ENCODE measurements around the gene PLXNA1. TPM values are rescaled to one million over a fixed set of nuclear protein-coding genes. Genes with fewer than 3 reads are reported as not detected.
A peak's percentile ranks its signal among the peaks of the same experiment; 100 is the strongest.

The PLXNA1 gene
- total and polyA plus RNA-seq, 9 of the 15 experiments (the other 6 are each of a cell fraction or from before 2014, with no cell fraction given): 0.23 to 59.9 (median 16.8) TPM

DNA sequence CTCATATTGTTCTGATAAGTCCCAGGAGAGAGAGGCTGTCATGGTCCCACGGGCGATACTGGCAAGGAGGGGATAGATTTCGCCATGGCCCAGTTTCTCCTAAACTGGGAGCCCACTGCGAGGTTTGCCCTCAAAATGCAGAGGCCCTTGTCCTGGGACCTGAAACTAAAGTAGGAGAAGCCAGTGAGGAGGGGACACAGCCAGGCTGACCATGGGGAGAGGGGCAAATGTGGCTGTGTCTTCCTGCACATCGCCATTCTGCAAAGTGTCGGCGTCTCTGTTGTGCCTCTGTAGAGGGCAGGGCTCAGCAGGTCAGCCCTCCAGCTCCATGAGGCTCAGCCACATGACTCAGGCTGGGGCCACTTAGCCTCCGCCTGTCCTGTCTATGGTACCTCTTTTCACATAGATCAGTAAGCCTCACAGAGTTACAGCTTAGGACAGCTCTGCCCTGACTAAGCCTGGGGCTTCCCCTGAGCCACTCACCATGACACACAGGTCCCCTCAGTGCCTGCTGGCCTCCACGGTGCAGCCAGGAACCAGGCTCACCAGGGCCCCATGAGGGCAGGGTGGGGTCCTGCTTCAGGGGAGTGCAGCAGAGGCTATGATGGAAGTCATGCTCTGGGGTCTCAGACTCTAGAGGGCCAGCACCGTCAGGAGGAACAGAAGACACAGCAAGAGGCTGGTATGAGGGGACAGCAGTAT is 28.6 kb upstream of the PLXNA1 start:
- ATAC-seq (no peak; the same call in 2 of the 3 replicates), FAIRE-seq (no peak), DNase-seq (ENCODE audit: extremely low read depth in 1 of 4, low spot score in 3 of 4) (no peak)
- no peaks in the 10 kb centered on the region for H3K36me3 ChIP-seq (ENCODE audit: control insufficient read depth, insufficient read depth, low read length)
- H3K27me3 ChIP-seq (ENCODE audit: control insufficient read depth in 2 of 2, insufficient read depth in 2 of 2, low read length in 2 of 2): no peaks in the 10 kb centered on the region
- no peak overlapping the region for H3K4me2 ChIP-seq (ENCODE audit: insufficient read depth, low read length)
- in situ Hi-C loops (cut with MboI) (no loop called here), intact Hi-C loops (cut with micrococcal nuclease) (no loop called here)
- no peaks in the 10 kb centered on the region for H4K20me1 ChIP-seq (replicated peaks; ENCODE audit: control insufficient read depth, insufficient read depth, low read length)
- no peaks in the 10 kb centered on the region for H3K79me2 ChIP-seq (ENCODE audit: control insufficient read depth, insufficient read depth, low read length)
- BruUV-seq (replicated peaks): no TSS peak
- ChIA-PET CTCF (ENCODE audit: low intra/inter-chr PET ratio) (no interaction called here), POLR2A (no interaction called here)
- no peaks in the 10 kb centered on the region for H3K9me3 ChIP-seq (replicated peaks; ENCODE audit: control insufficient read depth, insufficient read depth, low read depth, low read length)
- H3K4me1 ChIP-seq (replicated peaks in 1 of 2; ENCODE audit: control insufficient read depth in 2 of 2, insufficient read depth in 2 of 2, low read length in 2 of 2): peaks cover 0 to 9% of the 10 kb centered on the region in 2 experiments; a peak in 2 of 5 replicates
- no peak overlapping the region for H3K27ac ChIP-seq (ENCODE audit: extremely low read depth, low read depth, low read length)
- no peak overlapping the region for H3K4me3 ChIP-seq
- H2AFZ ChIP-seq (ENCODE audit: low read depth, low read length): no peak overlapping the region
- H3K9ac ChIP-seq (ENCODE audit: insufficient read depth in 1 of 2, low read depth in 2 of 2, low read length in 2 of 2): peak overlapping the region in 1 of 2 experiments; percentile 64; a peak in 1 of 4 replicates
- TF ChIP-seq, protein P1, sequence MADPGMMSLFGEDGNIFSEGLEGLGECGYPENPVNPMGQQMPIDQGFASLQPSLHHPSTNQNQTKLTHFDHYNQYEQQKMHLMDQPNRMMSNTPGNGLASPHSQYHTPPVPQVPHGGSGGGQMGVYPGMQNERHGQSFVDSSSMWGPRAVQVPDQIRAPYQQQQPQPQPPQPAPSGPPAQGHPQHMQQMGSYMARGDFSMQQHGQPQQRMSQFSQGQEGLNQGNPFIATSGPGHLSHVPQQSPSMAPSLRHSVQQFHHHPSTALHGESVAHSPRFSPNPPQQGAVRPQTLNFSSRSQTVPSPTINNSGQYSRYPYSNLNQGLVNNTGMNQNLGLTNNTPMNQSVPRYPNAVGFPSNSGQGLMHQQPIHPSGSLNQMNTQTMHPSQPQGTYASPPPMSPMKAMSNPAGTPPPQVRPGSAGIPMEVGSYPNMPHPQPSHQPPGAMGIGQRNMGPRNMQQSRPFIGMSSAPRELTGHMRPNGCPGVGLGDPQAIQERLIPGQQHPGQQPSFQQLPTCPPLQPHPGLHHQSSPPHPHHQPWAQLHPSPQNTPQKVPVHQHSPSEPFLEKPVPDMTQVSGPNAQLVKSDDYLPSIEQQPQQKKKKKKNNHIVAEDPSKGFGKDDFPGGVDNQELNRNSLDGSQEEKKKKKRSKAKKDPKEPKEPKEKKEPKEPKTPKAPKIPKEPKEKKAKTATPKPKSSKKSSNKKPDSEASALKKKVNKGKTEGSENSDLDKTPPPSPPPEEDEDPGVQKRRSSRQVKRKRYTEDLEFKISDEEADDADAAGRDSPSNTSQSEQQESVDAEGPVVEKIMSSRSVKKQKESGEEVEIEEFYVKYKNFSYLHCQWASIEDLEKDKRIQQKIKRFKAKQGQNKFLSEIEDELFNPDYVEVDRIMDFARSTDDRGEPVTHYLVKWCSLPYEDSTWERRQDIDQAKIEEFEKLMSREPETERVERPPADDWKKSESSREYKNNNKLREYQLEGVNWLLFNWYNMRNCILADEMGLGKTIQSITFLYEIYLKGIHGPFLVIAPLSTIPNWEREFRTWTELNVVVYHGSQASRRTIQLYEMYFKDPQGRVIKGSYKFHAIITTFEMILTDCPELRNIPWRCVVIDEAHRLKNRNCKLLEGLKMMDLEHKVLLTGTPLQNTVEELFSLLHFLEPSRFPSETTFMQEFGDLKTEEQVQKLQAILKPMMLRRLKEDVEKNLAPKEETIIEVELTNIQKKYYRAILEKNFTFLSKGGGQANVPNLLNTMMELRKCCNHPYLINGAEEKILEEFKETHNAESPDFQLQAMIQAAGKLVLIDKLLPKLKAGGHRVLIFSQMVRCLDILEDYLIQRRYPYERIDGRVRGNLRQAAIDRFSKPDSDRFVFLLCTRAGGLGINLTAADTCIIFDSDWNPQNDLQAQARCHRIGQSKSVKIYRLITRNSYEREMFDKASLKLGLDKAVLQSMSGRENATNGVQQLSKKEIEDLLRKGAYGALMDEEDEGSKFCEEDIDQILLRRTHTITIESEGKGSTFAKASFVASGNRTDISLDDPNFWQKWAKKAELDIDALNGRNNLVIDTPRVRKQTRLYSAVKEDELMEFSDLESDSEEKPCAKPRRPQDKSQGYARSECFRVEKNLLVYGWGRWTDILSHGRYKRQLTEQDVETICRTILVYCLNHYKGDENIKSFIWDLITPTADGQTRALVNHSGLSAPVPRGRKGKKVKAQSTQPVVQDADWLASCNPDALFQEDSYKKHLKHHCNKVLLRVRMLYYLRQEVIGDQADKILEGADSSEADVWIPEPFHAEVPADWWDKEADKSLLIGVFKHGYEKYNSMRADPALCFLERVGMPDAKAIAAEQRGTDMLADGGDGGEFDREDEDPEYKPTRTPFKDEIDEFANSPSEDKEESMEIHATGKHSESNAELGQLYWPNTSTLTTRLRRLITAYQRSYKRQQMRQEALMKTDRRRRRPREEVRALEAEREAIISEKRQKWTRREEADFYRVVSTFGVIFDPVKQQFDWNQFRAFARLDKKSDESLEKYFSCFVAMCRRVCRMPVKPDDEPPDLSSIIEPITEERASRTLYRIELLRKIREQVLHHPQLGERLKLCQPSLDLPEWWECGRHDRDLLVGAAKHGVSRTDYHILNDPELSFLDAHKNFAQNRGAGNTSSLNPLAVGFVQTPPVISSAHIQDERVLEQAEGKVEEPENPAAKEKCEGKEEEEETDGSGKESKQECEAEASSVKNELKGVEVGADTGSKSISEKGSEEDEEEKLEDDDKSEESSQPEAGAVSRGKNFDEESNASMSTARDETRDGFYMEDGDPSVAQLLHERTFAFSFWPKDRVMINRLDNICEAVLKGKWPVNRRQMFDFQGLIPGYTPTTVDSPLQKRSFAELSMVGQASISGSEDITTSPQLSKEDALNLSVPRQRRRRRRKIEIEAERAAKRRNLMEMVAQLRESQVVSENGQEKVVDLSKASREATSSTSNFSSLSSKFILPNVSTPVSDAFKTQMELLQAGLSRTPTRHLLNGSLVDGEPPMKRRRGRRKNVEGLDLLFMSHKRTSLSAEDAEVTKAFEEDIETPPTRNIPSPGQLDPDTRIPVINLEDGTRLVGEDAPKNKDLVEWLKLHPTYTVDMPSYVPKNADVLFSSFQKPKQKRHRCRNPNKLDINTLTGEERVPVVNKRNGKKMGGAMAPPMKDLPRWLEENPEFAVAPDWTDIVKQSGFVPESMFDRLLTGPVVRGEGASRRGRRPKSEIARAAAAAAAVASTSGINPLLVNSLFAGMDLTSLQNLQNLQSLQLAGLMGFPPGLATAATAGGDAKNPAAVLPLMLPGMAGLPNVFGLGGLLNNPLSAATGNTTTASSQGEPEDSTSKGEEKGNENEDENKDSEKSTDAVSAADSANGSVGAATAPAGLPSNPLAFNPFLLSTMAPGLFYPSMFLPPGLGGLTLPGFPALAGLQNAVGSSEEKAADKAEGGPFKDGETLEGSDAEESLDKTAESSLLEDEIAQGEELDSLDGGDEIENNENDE (IDR thresholded peaks at IDR 0.05; ENCODE audit: low read depth, low read length): no peak
- no peak for TF ChIP-seq NR2F6 (CRISPR knock-in tag; IDR thresholded peaks at IDR 0.05)
- no peak for TF ChIP-seq ZNF695 (CRISPR knock-in tag; IDR thresholded peaks at IDR 0.05)
- TF ChIP-seq ZNF140 (CRISPR knock-in tag; IDR thresholded peaks at IDR 0.05): no peak
- no peak for TF ChIP-seq FUS (optimal IDR thresholded peaks at IDR 0.05; ENCODE audit: low read depth, low read length)
- TF ChIP-seq NONO (IDR thresholded peaks at IDR 0.05; ENCODE audit: low read depth in 2 of 2, low read length in 1 of 2): no peak
- TF ChIP-seq MAZ (CRISPR knock-in tag; conservative IDR thresholded peaks at IDR 0.05 in 1 of 2, IDR thresholded peaks at IDR 0.05 in 1 of 2): no peak
- TF ChIP-seq ARID1B (IDR thresholded peaks at IDR 0.05): no peak
- no peak for TF ChIP-seq CREBBP (IDR thresholded peaks at IDR 0.05; ENCODE audit: low read depth, low read length)
- 58% methylated on average over 7 of the region's 10 CpGs for WGBS (ENCODE audit: insufficient coverage, low coverage, missing lambda C conversion rate)
- no peaks in the 10 kb centered on the region for H3K9me1 ChIP-seq (ENCODE audit: control insufficient read depth, insufficient read depth, low read length)

All from K562 (cell line).